Thoracic aorta (tissue), 2 donors: ENCODE results near the gene TFDP1. TPM values are rescaled to one million over a fixed set of nuclear protein-coding genes. Genes with fewer than 3 reads are reported as not detected.

Experiments
- ATAC-seq: fragments of 150-250 bp; one replicate; pipeline ENCODE4 v1.8.0; 2017; ENCODE audit warnings: low read depth; ENCODE audit not compliant: insufficient number of reproducible peaks, low FRiP score
- DNase-seq: peaks from one replicate; pipeline ENCODE4 v3.0.0-alpha.2; 2020; ENCODE audit warnings: low spot score
- H3K27ac ChIP-seq, 2 donors: fragments of 200-600 bp; sonication (generic); 1 replicate in 1 of 2; 2 replicates in 1 of 2; pipeline ENCODE4 v1.5.1; 2016; ENCODE audit warnings: mild to moderate bottlenecking in 2 of 2, moderate library complexity in 2 of 2
- H3K27me3 ChIP-seq: fragments of 200-600 bp; sonication (generic); replicated peaks from 2 replicates; pipeline ENCODE4 v1.6.0; 2016; ENCODE audit warnings: mild to moderate bottlenecking; ENCODE audit not compliant: insufficient read depth
- H3K36me3 ChIP-seq: fragments of 200-600 bp; sonication (generic); one replicate; pipeline ENCODE4 v1.5.1; 2016
- H3K4me1 ChIP-seq, 2 donors: fragments of 200-600 bp; sonication (generic); 1 replicate in 1 of 2; 2 replicates in 1 of 2; pipeline versions ENCODE4 v1.5.1 to v1.6.0; 2016; ENCODE audit warnings: low read depth in 2 of 2, mild to moderate bottlenecking in 1 of 2; ENCODE audit not compliant: control insufficient read depth in 1 of 2
- H3K4me3 ChIP-seq: fragments of 200-600 bp; sonication (generic); 2 replicates; pipeline ENCODE4 v1.5.1; 2016; ENCODE audit warnings: mild to moderate bottlenecking
- H3K9me3 ChIP-seq: fragments of 200-600 bp; sonication (generic); 2 replicates; pipeline ENCODE4 v1.5.1; 2016
- CTCF ChIP-seq: fragments of 200-600 bp; sonication (generic); IDR thresholded peaks from one replicate; pipeline ENCODE4 v1.5.1; 2019; ENCODE audit warnings: antibody characterized with exemption
- total RNA-seq, 2 donors: library from RNA; depleted of rRNA; stranded (reverse); fragments of >200 nt; gene quantifications; one replicate each; pipeline versions ENCODE4 v1.1.0 to v1.2.3, GENCODE V29; 2016

The TFDP1 gene
- total RNA-seq, 2 donors from 2014 or later, result 39.3 to 49.3 TPM

- DNase-seq (no peak), ATAC-seq (no peak)
- Histone ChIP-seq H3K9me3 (no peaks in the 10 kb centered on the region), H3K27ac (no peak overlapping the region), H3K4me3 (no peak overlapping the region), H3K4me1 (peaks cover 17 to 30% of the 10 kb centered on the region in 2 donors), H3K27me3 (no peaks in the 10 kb centered on the region), H3K36me3 (peaks cover 10% of the 10 kb centered on the region)
- TF ChIP-seq CTCF, result no peak
Measured at GRCh38 chr13:113544071-113544891, 40.3 kb upstream of the TFDP1 start.

- no peak for TF ChIP-seq CTCF
- DNase-seq, result no peak
- peaks cover 17 to 30% of the 10 kb centered on the region in 2 donors for H3K4me1 ChIP-seq
- H3K27me3 ChIP-seq, result no peaks in the 10 kb centered on the region
- no peak for ATAC-seq
- peaks cover 15% of the 10 kb centered on the region for H3K36me3 ChIP-seq
- H3K9me3 ChIP-seq, result no peaks in the 10 kb centered on the region
- no peak overlapping the region for H3K27ac ChIP-seq
- no peak overlapping the region for H3K4me3 ChIP-seq
Measured at GRCh38 chr13:113544896-113545295, 39.7 kb upstream of the TFDP1 start.

GRCh38 chr13:113545455-113545930 is 39.1 kb upstream of the TFDP1 start:
- peaks cover 17 to 30% of the 10 kb centered on the region in 2 donors for H3K4me1 ChIP-seq
- no peak overlapping the region for H3K4me3 ChIP-seq
- H3K36me3 ChIP-seq, result peaks cover 18% of the 10 kb centered on the region
- no peaks in the 10 kb centered on the region for H3K27me3 ChIP-seq
- ATAC-seq (no peak), DNase-seq (no peak)
- no peaks in the 10 kb centered on the region for H3K9me3 ChIP-seq
- no peak for TF ChIP-seq CTCF
- H3K27ac ChIP-seq, result peak overlapping the region in 1 of 2 donors; percentile 70

GRCh38 chr13:113545931-113546516 is 38.5 kb upstream of the TFDP1 start:
- Histone ChIP-seq H3K27ac (peak overlapping the region; percentile 48 to 70), H3K9me3 (no peaks in the 10 kb centered on the region), H3K36me3 (peaks cover 18% of the 10 kb centered on the region), H3K27me3 (no peaks in the 10 kb centered on the region), H3K4me1 (peaks cover 17 to 30% of the 10 kb centered on the region in 2 donors), H3K4me3 (peak overlapping the region; percentile 49)
- ATAC-seq (no peak), DNase-seq (no peak)
- TF ChIP-seq CTCF, result no peak

- TF ChIP-seq CTCF, result no peak
- Histone ChIP-seq H3K36me3 (peaks cover 24% of the 10 kb centered on the region), H3K4me3 (peak overlapping the region; percentile 49), H3K4me1 (peaks cover 17 to 30% of the 10 kb centered on the region in 2 donors), H3K27me3 (no peaks in the 10 kb centered on the region), H3K27ac (peak overlapping the region; percentile 48 to 70), H3K9me3 (no peaks in the 10 kb centered on the region)
- DNase-seq (no peak), ATAC-seq (peak; percentile 50)
Measured at GRCh38 chr13:113546571-113547237, 37.8 kb upstream of the TFDP1 start.
